Esophagus squamous epithelium (tissue), 4 donors: ENCODE data around the gene HORMAD2.

Source experiments
- POLR2A ChIP-seq, 4 donors: fragments of 450-650 bp; IDR thresholded peaks; one replicate each; pipeline ENCODE4 v1.6.1; 2017; ENCODE audit warnings: antibody characterized with exemption in 4 of 4, mild to moderate bottlenecking in 4 of 4, moderate library complexity in 3 of 4
- TF ChIP-seq, protein P1 (sequence below), 6 experiments: fragments of 450-650 bp in 4 of 6; fragments of 200-600 bp in 2 of 6; sonication (generic) in 2 of 6; IDR thresholded peaks; one replicate each; pipeline ENCODE4 v1.5.1; 2016 to 2019; ENCODE audit warnings: antibody characterized with exemption in 6 of 6, mild to moderate bottlenecking in 4 of 6, moderate library complexity in 4 of 6

DNA sequence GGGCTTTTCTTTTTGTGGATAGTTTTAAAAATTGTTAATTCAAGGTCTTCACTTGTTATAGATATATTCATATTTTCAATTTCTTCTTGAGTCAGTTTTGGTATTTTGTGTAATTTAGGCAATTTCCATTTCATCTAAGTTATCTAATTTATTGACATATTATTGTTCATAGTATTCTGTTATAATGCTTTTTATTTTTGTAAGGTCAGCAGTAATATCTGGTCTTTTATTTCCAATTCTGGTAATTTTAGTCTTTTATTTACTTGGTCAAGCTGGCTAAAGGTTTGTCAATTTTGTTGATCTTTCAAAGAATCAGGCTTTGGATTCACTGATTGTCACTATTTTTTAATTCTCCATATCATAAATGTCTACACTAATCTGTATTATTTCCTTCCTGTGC, 60.1 kb downstream of the HORMAD2 start:
- no peak for TF ChIP-seq POLR2A (IDR thresholded peaks at IDR 0.05)
- TF ChIP-seq, protein P1, sequence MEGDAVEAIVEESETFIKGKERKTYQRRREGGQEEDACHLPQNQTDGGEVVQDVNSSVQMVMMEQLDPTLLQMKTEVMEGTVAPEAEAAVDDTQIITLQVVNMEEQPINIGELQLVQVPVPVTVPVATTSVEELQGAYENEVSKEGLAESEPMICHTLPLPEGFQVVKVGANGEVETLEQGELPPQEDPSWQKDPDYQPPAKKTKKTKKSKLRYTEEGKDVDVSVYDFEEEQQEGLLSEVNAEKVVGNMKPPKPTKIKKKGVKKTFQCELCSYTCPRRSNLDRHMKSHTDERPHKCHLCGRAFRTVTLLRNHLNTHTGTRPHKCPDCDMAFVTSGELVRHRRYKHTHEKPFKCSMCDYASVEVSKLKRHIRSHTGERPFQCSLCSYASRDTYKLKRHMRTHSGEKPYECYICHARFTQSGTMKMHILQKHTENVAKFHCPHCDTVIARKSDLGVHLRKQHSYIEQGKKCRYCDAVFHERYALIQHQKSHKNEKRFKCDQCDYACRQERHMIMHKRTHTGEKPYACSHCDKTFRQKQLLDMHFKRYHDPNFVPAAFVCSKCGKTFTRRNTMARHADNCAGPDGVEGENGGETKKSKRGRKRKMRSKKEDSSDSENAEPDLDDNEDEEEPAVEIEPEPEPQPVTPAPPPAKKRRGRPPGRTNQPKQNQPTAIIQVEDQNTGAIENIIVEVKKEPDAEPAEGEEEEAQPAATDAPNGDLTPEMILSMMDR (IDR thresholded peaks at IDR 0.05) = no peak
